GM13976 (cell line): ENCODE data around the gene PDE4D.

Source experiments
- DNase-seq: peaks from one replicate; pipeline ENCODE4 v3.0.0; 2012; ENCODE audit warnings: low spot score
- CTCF ChIP-seq: IDR thresholded peaks from 2 replicates; pipeline ENCODE4 v1.5.1; 2012; ENCODE audit warnings: borderline replicate concordance, mild to moderate bottlenecking; ENCODE audit not compliant: insufficient read depth; ENCODE audit errors: extremely low read depth, missing control alignments, control extremely low read depth
- in situ Hi-C: fragments of 300-500 bp; cut with MboI; formaldehyde crosslinking; loops from one replicate; pipeline ENCODE4 v1.12.0; 2022; ENCODE audit warnings: low sequenced_read_pairs, mixed read lengths, inconsistent platforms; ENCODE audit not compliant: unreplicated experiment

PDE4D gene

DNA sequence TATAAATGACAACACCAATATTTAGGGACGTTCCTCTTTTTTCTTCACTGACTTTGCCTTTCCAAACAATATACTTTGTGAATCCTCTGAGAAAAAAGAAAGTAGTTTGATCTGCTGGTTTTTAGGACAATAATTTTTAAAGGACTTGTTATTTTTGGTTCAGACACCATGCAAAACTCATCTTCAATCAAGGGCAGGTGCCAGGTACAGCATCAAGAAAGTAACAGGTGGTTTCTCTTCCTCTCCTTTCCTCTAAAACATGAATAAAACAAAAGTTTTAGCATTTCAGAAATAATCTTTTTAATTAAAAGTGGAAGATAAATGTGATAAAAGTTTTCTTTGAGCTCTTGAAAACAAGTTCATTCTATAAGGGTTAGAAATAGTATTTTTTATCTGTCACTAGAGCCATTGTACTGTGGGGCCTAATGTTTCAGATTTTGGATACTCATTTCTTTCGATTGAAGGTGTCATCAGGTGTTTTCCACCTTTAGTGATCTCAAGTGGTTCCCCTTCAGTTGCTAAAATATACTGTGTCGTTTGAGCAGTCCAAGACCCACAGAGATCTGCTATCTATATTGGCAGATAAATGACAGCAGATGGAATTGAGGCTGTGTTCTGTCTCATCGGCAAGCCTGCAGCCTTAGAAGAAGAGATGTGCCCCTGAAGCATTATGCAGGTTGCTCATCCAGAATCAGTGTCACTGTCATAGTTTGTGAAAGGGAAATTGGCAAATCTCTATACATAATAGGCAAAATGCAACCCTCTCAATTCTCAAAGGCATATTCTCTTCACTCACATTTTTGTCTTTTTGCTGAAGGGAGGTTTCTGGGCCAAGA lies 499.7 kb downstream of the PDE4D start:
- in situ Hi-C loops, result loop anchor here (5.0 kb wide), 1 partner anchor 278 kb away; no protein-coding TSS in a partner anchor
- no peak for DNase-seq
- TF ChIP-seq CTCF, result no peak

GRCh38 chr5:59391576-59391975 lies 501.9 kb downstream of the PDE4D start:
- no peak for TF ChIP-seq CTCF
- in situ Hi-C loops, result loop anchor here (5.0 kb wide), 1 partner anchor 281 kb away; no protein-coding TSS in a partner anchor
- no peak for DNase-seq

DNA sequence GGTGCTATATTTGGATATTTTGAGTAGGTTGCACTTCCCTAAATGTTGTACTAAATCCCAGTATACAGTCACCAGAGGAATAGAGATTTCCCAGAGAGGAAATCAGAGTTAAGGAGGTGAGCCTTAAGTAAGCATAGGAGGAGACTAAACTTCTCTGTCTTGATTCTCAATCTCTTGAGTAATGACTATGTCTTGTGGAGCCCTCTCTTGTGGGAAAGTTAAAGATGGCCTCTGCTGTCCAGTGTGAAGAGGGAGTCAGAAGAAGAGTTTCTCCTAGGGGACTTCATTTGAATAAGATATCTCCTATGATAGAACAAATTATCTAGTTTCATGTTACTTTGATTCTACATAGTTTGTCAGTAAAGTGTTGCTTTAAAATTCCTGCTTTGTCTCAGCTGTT lies 502.5 kb downstream of the PDE4D start:
- in situ Hi-C loops, result loop anchor here (5.0 kb wide), 1 partner anchor 281 kb away; no protein-coding TSS in a partner anchor
- TF ChIP-seq CTCF, result no peak
- no peak for DNase-seq

DNA sequence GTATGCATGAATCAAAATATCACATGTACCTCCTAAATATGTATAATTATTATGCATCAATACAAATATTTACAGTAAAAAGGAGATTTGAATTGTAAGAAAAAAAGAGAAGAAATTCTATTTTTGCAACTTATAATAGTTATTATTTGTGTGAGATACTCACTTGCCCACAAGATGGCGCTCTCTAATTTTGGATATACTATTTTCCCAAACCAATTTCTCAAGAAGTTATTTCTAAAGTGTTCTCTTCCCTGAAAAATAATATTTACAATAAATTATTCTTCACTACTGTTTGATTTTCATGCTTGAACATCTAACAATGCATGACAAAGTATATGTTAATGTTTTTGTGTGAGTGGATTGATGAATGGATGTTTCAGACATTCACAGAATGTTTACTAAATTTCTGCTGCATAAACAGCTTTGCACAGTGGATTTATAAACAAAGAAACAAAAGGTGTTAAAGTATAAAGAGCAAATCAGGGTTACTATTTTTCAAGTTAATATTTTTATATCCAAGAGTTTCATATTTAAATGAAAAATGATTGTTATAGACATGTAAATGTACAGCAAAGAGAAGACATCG lies 503.4 kb downstream of the PDE4D start:
- no peak for TF ChIP-seq CTCF
- peak; percentile 23 for DNase-seq
- in situ Hi-C loops, result loop anchor here (5.0 kb wide), 1 partner anchor 282 kb away; no protein-coding TSS in a partner anchor

GRCh38 chr5:59387127-59387526 lies 506.4 kb downstream of the PDE4D start:
- DNase-seq, result no peak
- in situ Hi-C loops, result no loop called here
- no peak for TF ChIP-seq CTCF

GRCh38 chr5:59385700-59386099 lies 507.8 kb downstream of the PDE4D start:
- in situ Hi-C loops, result no loop called here
- no peak for TF ChIP-seq CTCF
- DNase-seq, result no peak
